ENCODE data around the gene ROBO1. TPM values are rescaled to one million over a fixed set of nuclear protein-coding genes. Genes with fewer than 3 reads are reported as not detected.

The ROBO1 gene
- total RNA-seq, 4 donors from 2014 or later = 25.0 to 42.6 (median 35.7) TPM

DNA sequence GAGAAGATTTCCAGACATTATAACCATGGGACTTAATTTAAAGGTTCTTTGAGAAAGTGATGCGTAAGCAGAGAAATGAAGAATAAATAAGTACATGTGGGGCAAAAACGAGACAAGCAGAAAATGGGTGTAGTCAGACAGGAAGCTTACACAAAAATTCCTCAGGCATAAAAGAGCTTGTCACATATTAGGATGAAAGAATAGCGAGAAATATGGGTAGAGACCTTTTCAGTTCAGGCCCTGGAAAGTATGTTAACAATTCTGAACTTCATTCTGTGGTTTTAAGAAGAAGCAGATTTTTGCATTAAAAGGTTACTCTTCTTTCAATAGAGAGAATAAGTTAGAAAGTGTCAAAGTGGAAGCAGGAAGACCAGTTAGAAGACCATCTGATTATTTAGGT is 352.4 kb downstream of the ROBO1 start:
- TF ChIP-seq, protein P1, sequence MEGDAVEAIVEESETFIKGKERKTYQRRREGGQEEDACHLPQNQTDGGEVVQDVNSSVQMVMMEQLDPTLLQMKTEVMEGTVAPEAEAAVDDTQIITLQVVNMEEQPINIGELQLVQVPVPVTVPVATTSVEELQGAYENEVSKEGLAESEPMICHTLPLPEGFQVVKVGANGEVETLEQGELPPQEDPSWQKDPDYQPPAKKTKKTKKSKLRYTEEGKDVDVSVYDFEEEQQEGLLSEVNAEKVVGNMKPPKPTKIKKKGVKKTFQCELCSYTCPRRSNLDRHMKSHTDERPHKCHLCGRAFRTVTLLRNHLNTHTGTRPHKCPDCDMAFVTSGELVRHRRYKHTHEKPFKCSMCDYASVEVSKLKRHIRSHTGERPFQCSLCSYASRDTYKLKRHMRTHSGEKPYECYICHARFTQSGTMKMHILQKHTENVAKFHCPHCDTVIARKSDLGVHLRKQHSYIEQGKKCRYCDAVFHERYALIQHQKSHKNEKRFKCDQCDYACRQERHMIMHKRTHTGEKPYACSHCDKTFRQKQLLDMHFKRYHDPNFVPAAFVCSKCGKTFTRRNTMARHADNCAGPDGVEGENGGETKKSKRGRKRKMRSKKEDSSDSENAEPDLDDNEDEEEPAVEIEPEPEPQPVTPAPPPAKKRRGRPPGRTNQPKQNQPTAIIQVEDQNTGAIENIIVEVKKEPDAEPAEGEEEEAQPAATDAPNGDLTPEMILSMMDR (IDR thresholded peaks at IDR 0.05) = no peak
- no peak for TF ChIP-seq POLR2A (IDR thresholded peaks at IDR 0.05)
- H3K36me3 ChIP-seq = no peaks in the 10 kb centered on the region
- DNase-seq = no peak
- 21 to 31% methylated on average over 3 of the region's 3 CpGs for WGBS, 2 donors
- no peaks in the 10 kb centered on the region for H3K27me3 ChIP-seq
- no peak overlapping the region for H3K4me3 ChIP-seq
- H3K9me3 ChIP-seq = no peaks in the 10 kb centered on the region
- no peak overlapping the region for H3K27ac ChIP-seq
- intact Hi-C loops (cut with DNase I) = no loop called here
- no peaks in the 10 kb centered on the region for H3K4me1 ChIP-seq

- TF ChIP-seq, protein P1 (IDR thresholded peaks at IDR 0.05) = no peak
- TF ChIP-seq POLR2A (IDR thresholded peaks at IDR 0.05) = no peak
- 35 to 43% methylated on average over 3 of the region's 3 CpGs for WGBS, 2 donors
- no peaks in the 10 kb centered on the region for H3K9me3 ChIP-seq
- DNase-seq = no peak
- no peak overlapping the region for H3K4me3 ChIP-seq
- H3K4me1 ChIP-seq = no peaks in the 10 kb centered on the region
- no peaks in the 10 kb centered on the region for H3K36me3 ChIP-seq
- intact Hi-C loops (cut with DNase I) = no loop called here
- H3K27me3 ChIP-seq = no peaks in the 10 kb centered on the region
- H3K27ac ChIP-seq = no peak overlapping the region
Observed at GRCh38 chr3:79414806-79415205, 353.0 kb downstream of the ROBO1 start.

GRCh38 chr3:79414035-79414434 is 353.8 kb downstream of the ROBO1 start:
- TF ChIP-seq, protein P1 (IDR thresholded peaks at IDR 0.05) = no peak
- no peak for TF ChIP-seq POLR2A (IDR thresholded peaks at IDR 0.05)
- no peaks in the 10 kb centered on the region for H3K27me3 ChIP-seq
- H3K4me3 ChIP-seq = no peak overlapping the region
- H3K36me3 ChIP-seq = no peaks in the 10 kb centered on the region
- H3K27ac ChIP-seq = no peak overlapping the region
- intact Hi-C loops (cut with DNase I) = no loop called here
- H3K4me1 ChIP-seq = no peaks in the 10 kb centered on the region
- no peaks in the 10 kb centered on the region for H3K9me3 ChIP-seq
- no peak for DNase-seq
- WGBS, 2 donors = 58 to 61% methylated on average over 1 of the region's 1 CpG

DNA sequence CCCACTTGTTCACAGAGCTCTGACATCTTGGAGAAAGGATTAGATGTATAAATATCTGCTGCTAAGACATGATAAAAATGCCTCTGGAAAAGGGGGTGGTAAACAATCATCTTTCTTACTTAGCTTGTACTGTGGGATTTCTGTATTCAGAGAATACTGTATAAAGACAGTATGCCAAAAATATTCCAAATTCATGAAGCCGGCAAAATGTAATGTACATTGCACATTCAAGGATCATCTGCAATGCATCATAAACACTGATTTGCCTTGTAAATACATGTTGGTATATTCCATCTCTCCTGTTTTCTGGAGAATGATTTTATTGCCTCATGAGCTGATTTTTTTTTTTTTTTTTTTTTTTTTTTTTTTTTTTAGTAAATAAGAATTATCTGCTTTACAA is 355.3 kb downstream of the ROBO1 start:
- no peaks in the 10 kb centered on the region for H3K27me3 ChIP-seq
- intact Hi-C loops (cut with DNase I) = no loop called here
- 0% methylated on average over 1 of the region's 1 CpG for WGBS, 2 donors
- TF ChIP-seq, protein P1 (IDR thresholded peaks at IDR 0.05) = no peak
- no peak for TF ChIP-seq POLR2A (IDR thresholded peaks at IDR 0.05)
- H3K4me3 ChIP-seq = no peak overlapping the region
- no peaks in the 10 kb centered on the region for H3K36me3 ChIP-seq
- H3K9me3 ChIP-seq = no peaks in the 10 kb centered on the region
- no peaks in the 10 kb centered on the region for H3K4me1 ChIP-seq
- DNase-seq = no peak
- H3K27ac ChIP-seq = no peak overlapping the region

DNA sequence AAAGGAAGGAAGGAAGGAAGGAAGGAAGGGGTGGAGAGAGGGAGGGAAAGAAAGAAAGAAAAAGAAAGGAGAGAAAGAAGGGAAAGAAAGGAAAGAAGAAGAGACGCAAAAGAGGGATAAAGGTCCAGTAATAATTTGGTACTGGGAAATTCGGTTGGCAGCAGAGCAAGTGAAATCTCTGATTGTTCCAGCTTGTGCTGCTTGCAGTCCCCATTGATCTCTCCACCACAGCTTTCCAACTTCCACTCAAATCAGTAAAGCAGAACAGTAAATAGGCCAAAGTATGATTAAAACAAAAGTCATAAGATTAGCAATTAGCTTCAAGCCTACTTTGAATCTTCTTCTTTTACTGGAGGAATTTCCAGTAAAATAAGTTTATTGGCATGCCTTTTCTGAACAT is 357.2 kb downstream of the ROBO1 start:
- no peaks in the 10 kb centered on the region for H3K36me3 ChIP-seq
- no peak overlapping the region for H3K4me3 ChIP-seq
- TF ChIP-seq, protein P1 (IDR thresholded peaks at IDR 0.05) = no peak
- H3K9me3 ChIP-seq = no peaks in the 10 kb centered on the region
- DNase-seq = no peak
- no peaks in the 10 kb centered on the region for H3K4me1 ChIP-seq
- H3K27me3 ChIP-seq = no peaks in the 10 kb centered on the region
- 78 to 80% methylated on average over 2 of the region's 2 CpGs for WGBS, 2 donors
- intact Hi-C loops (cut with DNase I) = no loop called here
- no peak overlapping the region for H3K27ac ChIP-seq
